SK-N-SH treated with all-trans-retinoic acid at 6 μM for 48 hours (cell line): ENCODE results near the gene CDK4.
A peak's percentile ranks its signal among the peaks of the same experiment; 100 is the strongest.

Experiments used
- ATAC-seq: fragments of 200-7000 bp; cut with Tn5 transposase; 3 replicates; pipeline ENCODE4 v1.9.1; 2020; ENCODE audit warnings: mild to moderate bottlenecking, moderate library complexity
- ARNTL ChIP-seq: fragments of 450-650 bp; formaldehyde crosslinking; IDR thresholded peaks from 2 replicates; pipeline ENCODE4 v1.5.0; 2020; ENCODE audit warnings: low read depth, mild to moderate bottlenecking, moderate library complexity, borderline replicate concordance
- BACH2 ChIP-seq: fragments of 250-450 bp; sonication (Bioruptor Pico); IDR thresholded peaks from 2 replicates; pipeline ENCODE4 v1.9.0; 2021; ENCODE audit warnings: mild to moderate bottlenecking, borderline replicate concordance
- ESRRG ChIP-seq: fragments of 250-450 bp; sonication (Bioruptor Pico); IDR thresholded peaks from 2 replicates; pipeline ENCODE4 v1.6.1; 2021; ENCODE audit warnings: mild to moderate bottlenecking
- GLIS3 ChIP-seq: fragments of 250-450 bp; sonication (Bioruptor Pico); IDR thresholded peaks from 2 replicates; pipeline ENCODE4 v1.5.0; 2020; ENCODE audit warnings: mild to moderate bottlenecking, moderate library complexity
- ISL1 ChIP-seq: fragments of 250-450 bp; sonication (Bioruptor Pico); IDR thresholded peaks from 2 replicates; pipeline ENCODE4 v2.1.2; 2022; ENCODE audit warnings: mild to moderate bottlenecking, moderate library complexity
- OSR1 ChIP-seq: fragments of 250-450 bp; sonication (Bioruptor Pico); IDR thresholded peaks from 2 replicates; pipeline ENCODE4 v1.8.0; 2022; ENCODE audit warnings: moderate library complexity, mild to moderate bottlenecking, inconsistent platforms
- PPARA ChIP-seq: fragments of 250-450 bp; sonication (Bioruptor Pico); IDR thresholded peaks from 2 replicates; pipeline ENCODE4 v1.5.0; 2020; ENCODE audit warnings: mild to moderate bottlenecking, borderline replicate concordance
- RARB ChIP-seq: fragments of 250-450 bp; sonication (Bioruptor Pico); IDR thresholded peaks from 2 replicates; pipeline ENCODE4 v1.8.0; 2021; ENCODE audit warnings: mild to moderate bottlenecking, moderate library complexity
- SNAI2 ChIP-seq: fragments of 250-450 bp; sonication (Bioruptor Pico); IDR thresholded peaks from 2 replicates; pipeline ENCODE4 v1.5.0; 2020; ENCODE audit warnings: mild to moderate bottlenecking, moderate library complexity
- TOX ChIP-seq: fragments of 250-450 bp; sonication (Bioruptor Pico); IDR thresholded peaks from 2 replicates; pipeline ENCODE4 v1.8.0; 2021; ENCODE audit warnings: mild to moderate bottlenecking, moderate library complexity, borderline replicate concordance
- ZFP3 ChIP-seq: fragments of 250-450 bp; sonication (Bioruptor Pico); IDR thresholded peaks from 2 replicates; pipeline ENCODE4 v1.5.0; 2020; ENCODE audit warnings: mild to moderate bottlenecking, moderate library complexity
- ZFP30 ChIP-seq: fragments of 450-650 bp; formaldehyde crosslinking; IDR thresholded peaks from 2 replicates; pipeline ENCODE4 v1.5.0; 2022; ENCODE audit warnings: mild to moderate bottlenecking, moderate library complexity
- ZNF565 ChIP-seq: fragments of 450-650 bp; formaldehyde crosslinking; conservative IDR thresholded peaks from 2 replicates; pipeline ENCODE4 v1.5.0; 2020; ENCODE audit warnings: low read depth, mild to moderate bottlenecking, moderate library complexity
- ZNF70 ChIP-seq: fragments of 450-650 bp; formaldehyde crosslinking; IDR thresholded peaks from 2 replicates; pipeline ENCODE4 v1.5.0; 2020; ENCODE audit warnings: mild to moderate bottlenecking, moderate library complexity
- TF ChIP-seq, protein P1 (sequence below): fragments of 250-450 bp; sonication (Bioruptor Pico); IDR thresholded peaks from 2 replicates; pipeline ENCODE4 v1.5.0; 2020; ENCODE audit warnings: mild to moderate bottlenecking, moderate library complexity
- TF ChIP-seq, protein P2 (sequence below): fragments of 250-450 bp; sonication (Bioruptor Pico); IDR thresholded peaks from 2 replicates; pipeline ENCODE4 v1.5.1; 2020; ENCODE audit warnings: low read depth, mild to moderate bottlenecking, moderate library complexity
- TF ChIP-seq, protein P3 (sequence below): fragments of 250-450 bp; sonication (Bioruptor Pico); IDR thresholded peaks from 2 replicates; pipeline ENCODE4 v1.8.0; 2021; ENCODE audit warnings: low read depth, mild to moderate bottlenecking, moderate library complexity, borderline replicate concordance

The CDK4 gene

DNA sequence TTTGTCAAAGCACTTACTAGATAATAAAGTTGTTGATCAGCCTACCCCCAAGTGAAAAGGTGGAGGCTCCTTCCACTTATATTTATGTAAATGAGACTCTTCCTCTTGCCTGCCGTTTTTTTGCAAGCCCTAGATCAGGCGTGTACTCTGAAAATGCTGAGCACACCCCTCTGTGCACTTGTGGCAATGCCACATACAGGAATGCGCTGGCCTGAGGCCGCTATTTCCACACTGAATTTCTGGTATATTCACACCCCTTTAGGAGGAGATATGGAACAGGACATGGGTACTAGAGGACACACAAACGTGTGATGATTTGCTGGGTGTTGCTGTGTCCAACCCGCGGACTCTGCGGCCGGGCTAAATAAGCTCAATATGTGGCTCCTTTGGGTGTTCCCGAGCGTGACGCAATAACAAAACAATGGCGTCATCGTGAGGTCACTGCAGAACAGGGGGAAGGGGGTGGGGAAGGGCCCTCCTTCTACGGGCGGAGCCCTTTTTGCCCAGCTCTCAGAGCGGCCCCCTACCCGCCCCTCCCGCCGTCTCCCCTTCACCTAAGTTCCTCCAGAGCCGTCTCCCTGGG is 7.8 kb downstream of the CDK4 start (continued):
- TF ChIP-seq GLIS3 (CRISPR knock-in tag), result no peak
- no peak for TF ChIP-seq RARB (CRISPR knock-in tag)
- TF ChIP-seq, protein P1, sequence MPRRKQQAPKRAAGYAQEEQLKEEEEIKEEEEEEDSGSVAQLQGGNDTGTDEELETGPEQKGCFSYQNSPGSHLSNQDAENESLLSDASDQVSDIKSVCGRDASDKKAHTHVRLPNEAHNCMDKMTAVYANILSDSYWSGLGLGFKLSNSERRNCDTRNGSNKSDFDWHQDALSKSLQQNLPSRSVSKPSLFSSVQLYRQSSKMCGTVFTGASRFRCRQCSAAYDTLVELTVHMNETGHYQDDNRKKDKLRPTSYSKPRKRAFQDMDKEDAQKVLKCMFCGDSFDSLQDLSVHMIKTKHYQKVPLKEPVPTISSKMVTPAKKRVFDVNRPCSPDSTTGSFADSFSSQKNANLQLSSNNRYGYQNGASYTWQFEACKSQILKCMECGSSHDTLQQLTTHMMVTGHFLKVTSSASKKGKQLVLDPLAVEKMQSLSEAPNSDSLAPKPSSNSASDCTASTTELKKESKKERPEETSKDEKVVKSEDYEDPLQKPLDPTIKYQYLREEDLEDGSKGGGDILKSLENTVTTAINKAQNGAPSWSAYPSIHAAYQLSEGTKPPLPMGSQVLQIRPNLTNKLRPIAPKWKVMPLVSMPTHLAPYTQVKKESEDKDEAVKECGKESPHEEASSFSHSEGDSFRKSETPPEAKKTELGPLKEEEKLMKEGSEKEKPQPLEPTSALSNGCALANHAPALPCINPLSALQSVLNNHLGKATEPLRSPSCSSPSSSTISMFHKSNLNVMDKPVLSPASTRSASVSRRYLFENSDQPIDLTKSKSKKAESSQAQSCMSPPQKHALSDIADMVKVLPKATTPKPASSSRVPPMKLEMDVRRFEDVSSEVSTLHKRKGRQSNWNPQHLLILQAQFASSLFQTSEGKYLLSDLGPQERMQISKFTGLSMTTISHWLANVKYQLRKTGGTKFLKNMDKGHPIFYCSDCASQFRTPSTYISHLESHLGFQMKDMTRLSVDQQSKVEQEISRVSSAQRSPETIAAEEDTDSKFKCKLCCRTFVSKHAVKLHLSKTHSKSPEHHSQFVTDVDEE (CRISPR knock-in tag), result no peak
- no peak for TF ChIP-seq OSR1 (CRISPR knock-in tag)
- no peak for TF ChIP-seq ZFP3 (CRISPR knock-in tag)
- TF ChIP-seq ZNF70 (CRISPR knock-in tag), result no peak; the same call in 1 of the 2 replicates
- TF ChIP-seq ARNTL (CRISPR knock-in tag), result no peak
- TF ChIP-seq, protein P2, sequence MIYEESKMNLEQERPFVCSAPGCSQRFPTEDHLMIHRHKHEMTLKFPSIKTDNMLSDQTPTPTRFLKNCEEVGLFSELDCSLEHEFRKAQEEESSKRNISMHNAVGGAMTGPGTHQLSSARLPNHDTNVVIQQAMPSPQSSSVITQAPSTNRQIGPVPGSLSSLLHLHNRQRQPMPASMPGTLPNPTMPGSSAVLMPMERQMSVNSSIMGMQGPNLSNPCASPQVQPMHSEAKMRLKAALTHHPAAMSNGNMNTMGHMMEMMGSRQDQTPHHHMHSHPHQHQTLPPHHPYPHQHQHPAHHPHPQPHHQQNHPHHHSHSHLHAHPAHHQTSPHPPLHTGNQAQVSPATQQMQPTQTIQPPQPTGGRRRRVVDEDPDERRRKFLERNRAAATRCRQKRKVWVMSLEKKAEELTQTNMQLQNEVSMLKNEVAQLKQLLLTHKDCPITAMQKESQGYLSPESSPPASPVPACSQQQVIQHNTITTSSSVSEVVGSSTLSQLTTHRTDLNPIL, result peak; percentile 62; the same call in 1 of the 2 replicates
- TF ChIP-seq ZFP30, result no peak
- no peak for TF ChIP-seq ISL1
- 0 out of 2 replicates have a peak, but pooled peaks have one; percentile 45 for TF ChIP-seq ESRRG (CRISPR knock-in tag)

DNA sequence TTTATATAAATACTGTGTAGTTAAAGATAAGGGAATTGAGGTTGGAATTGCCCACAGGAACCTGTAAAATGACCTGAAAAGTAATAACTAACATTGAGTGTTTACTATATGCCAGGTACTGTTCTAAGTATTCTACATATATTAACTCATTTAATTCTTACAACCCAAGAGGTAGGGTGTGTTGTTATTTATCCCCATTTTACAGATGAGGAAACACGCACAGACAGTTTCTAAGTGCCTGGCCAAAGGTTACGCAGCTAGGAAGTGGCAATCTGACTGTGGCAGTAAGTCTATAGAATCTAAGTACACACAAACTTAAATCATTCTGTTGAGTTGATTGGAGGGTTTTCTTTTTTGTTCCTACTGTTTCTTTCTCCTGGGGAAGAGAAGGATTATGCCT is 8.3 kb downstream of the CDK4 start:
- TF ChIP-seq, protein P1 (CRISPR knock-in tag), result no peak
- TF ChIP-seq, protein P3, sequence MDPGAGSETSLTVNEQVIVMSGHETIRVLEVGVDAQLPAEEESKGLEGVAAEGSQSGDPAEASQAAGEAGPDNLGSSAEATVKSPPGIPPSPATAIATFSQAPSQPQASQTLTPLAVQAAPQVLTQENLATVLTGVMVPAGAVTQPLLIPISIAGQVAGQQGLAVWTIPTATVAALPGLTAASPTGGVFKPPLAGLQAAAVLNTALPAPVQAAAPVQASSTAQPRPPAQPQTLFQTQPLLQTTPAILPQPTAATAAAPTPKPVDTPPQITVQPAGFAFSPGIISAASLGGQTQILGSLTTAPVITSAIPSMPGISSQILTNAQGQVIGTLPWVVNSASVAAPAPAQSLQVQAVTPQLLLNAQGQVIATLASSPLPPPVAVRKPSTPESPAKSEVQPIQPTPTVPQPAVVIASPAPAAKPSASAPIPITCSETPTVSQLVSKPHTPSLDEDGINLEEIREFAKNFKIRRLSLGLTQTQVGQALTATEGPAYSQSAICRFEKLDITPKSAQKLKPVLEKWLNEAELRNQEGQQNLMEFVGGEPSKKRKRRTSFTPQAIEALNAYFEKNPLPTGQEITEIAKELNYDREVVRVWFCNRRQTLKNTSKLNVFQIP, result no peak
- TF ChIP-seq ZFP3 (CRISPR knock-in tag), result no peak
- no peak for TF ChIP-seq ARNTL (CRISPR knock-in tag)
- TF ChIP-seq SNAI2 (CRISPR knock-in tag), result no peak
- no peak for TF ChIP-seq ZNF565
- no peak for TF ChIP-seq BACH2
- TF ChIP-seq ZNF70 (CRISPR knock-in tag), result no peak
- no peak for TF ChIP-seq TOX (CRISPR knock-in tag)
- no peak for TF ChIP-seq PPARA (CRISPR knock-in tag)
- TF ChIP-seq GLIS3 (CRISPR knock-in tag), result no peak
- no peak for TF ChIP-seq ZFP30
- TF ChIP-seq ISL1, result no peak
- TF ChIP-seq, all 23 proteins: peak for 0
- no peak for ATAC-seq

DNA sequence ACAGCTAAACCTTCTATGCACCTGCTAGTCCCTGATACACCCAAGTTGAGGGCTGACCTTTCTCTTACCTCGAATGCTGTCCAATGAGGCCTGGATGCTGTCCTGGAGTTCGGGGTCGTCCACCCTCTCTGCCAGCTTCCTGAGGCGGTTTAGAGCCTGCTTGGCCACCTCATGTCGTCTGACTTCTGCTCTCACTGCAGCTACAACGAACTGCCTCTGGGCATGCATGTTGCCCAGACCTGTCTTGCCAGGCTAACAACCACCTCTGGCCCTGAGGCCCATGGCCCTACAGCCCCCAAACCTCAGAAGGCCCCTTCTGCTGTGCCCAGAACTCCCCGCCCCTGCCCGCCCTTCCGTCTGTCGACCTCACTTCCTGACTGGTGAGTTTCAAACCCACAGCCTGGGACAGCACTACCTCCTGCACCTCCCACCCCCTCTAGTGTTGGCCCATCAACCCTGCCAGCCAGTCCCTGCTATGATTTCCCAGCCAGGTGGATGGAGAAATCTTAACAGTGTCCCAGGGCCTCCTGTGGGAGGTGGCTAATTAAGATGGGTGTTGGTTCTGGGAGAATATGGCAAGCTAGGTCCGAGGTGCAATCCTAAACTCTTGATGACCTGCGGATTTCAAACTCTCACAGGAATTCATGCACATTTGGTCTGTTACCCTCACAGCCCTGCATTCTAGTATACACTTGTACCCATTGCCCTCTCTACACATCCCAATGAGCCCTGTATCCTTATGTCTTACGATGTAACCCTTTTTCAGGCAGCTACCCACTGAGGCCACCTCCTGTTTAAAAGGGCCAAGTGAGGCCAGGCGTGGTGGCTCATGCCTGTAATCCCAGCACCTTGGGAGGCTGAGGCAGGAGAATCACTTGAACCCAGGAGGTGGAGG is 10.0 kb downstream of the CDK4 start:
- TF ChIP-seq ARNTL (CRISPR knock-in tag) (no peak), ISL1 (no peak)
- TF ChIP-seq, protein P2, result no peak
- ATAC-seq, result no peak
